HAP-1 (cell line): ENCODE measurements around the gene ADCY10.
A peak's percentile ranks its signal among the peaks of the same experiment; 100 is the strongest.

Experiments used
- DNase-seq, 2 experiments: peaks; one replicate each; pipeline ENCODE4 v3.0.0-alpha.2; 2016 to 2020; ENCODE audit warnings: low spot score in 2 of 2
- H3K27me3 ChIP-seq: fragments of 250-450 bp; sonication (Bioruptor Pico); 2 replicates; pipeline ENCODE4 v1.5.1; 2020; ENCODE audit warnings: low read depth, mild to moderate bottlenecking, moderate library complexity
- H3K36me3 ChIP-seq: fragments of 250-450 bp; sonication (Bioruptor Pico); replicated peaks from 2 replicates; pipeline ENCODE4 v1.5.1; 2020; ENCODE audit warnings: mild to moderate bottlenecking
- H3K4me1 ChIP-seq: fragments of 250-450 bp; sonication (Bioruptor Pico); 2 replicates; pipeline ENCODE4 v1.5.1; 2020; ENCODE audit warnings: mild to moderate bottlenecking
- H3K4me3 ChIP-seq: fragments of 250-450 bp; sonication (Bioruptor Pico); 2 replicates; pipeline ENCODE4 v1.5.1; 2020; ENCODE audit warnings: mild to moderate bottlenecking, moderate library complexity
- H3K9me3 ChIP-seq: fragments of 250-450 bp; sonication (Bioruptor Pico); 2 replicates; pipeline ENCODE4 v1.5.1; 2020; ENCODE audit warnings: mild to moderate bottlenecking, moderate library complexity
- in situ Hi-C: fragments of 300-500 bp; cut with MboI; formaldehyde crosslinking; loops from 3 replicates; pipeline ENCODE4 v1.14.3; 2020; ENCODE audit warnings: low sequenced_read_pairs, inconsistent platforms, mixed read lengths

The ADCY10 gene

GRCh38 chr1:167795810-167796740, 117.9 kb downstream of the ADCY10 start:
- no peak for DNase-seq
- H3K27me3 ChIP-seq, result no peaks in the 10 kb centered on the region
- H3K4me1 ChIP-seq, result peaks cover 8% of the 10 kb centered on the region
- H3K4me3 ChIP-seq, result no peak overlapping the region
- in situ Hi-C loops, result no loop called here
- 0 out of 2 replicates have a peak, but pooled peaks cover 3% of the 10 kb centered on the region for H3K36me3 ChIP-seq
- H3K9me3 ChIP-seq, result no peaks in the 10 kb centered on the region

GRCh38 chr1:167794043-167794442, 119.9 kb downstream of the ADCY10 start:
- H3K4me1 ChIP-seq, result peaks cover 12% of the 10 kb centered on the region

GRCh38 chr1:167792188-167792565, 121.8 kb downstream of the ADCY10 start:
- Histone ChIP-seq H3K27me3 (no peaks in the 10 kb centered on the region), H3K4me3 (no peak overlapping the region), H3K36me3 (peaks cover 24% of the 10 kb centered on the region), H3K4me1 (peaks cover 12% of the 10 kb centered on the region), H3K9me3 (no peaks in the 10 kb centered on the region)
- in situ Hi-C loops, result no loop called here
- no peak for DNase-seq

More at GRCh38 chr1:167794043-167794442, 119.9 kb downstream of the ADCY10 start:
- Histone ChIP-seq H3K36me3 (peaks cover 13% of the 10 kb centered on the region), H3K9me3 (no peaks in the 10 kb centered on the region), H3K27me3 (no peaks in the 10 kb centered on the region), H3K4me3 (no peak overlapping the region)
- in situ Hi-C loops, result no loop called here
- no peak for DNase-seq

DNA sequence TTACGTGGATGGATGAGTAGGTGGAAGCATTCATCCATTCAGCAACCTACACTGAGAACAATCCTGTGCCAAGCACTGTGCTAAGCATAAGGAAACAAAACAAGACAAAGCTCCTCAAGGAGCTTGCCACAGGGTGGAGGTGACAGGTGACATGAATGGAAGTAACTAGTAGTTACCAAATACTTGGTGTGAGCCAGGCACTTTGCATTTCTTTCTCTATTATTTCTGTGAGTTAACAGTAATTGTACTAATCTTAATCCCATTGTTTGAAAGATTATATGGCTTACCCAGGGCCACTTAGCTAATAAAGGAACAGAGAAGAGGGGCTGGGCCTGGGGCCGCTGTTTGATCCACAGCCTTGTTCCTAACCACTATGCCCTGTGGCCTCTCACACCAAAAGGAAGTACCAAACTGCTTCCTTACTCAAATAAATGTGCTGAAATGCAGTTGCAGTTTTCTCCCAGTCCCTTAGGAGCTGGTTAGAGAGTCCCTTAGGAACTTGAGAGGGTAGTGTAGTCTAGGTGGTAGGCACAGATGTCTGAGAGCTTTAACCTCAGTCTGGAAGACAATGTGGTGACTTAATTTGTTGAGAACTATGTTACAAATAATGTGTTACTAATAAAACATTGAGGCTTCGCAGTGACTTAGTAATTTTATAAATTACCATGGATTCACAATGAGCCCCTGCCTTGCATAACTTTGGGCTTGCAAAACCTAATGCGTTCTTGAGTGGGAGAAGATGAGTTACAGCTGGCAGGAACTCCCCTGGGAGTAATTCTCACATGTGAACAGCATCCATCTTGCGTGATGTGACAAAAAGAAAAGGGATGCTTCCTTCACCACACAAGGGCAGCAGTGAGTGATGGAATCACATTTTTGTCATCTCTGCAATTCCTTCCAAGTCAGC, 122.4 kb downstream of the ADCY10 start:
- Histone ChIP-seq H3K4me1 (peaks cover 12% of the 10 kb centered on the region), H3K36me3 (peaks cover 24% of the 10 kb centered on the region), H3K4me3 (no peak overlapping the region), H3K27me3 (no peaks in the 10 kb centered on the region), H3K9me3 (no peaks in the 10 kb centered on the region)
- in situ Hi-C loops, result no loop called here
- DNase-seq, result peak; percentile 70 to 77

GRCh38 chr1:167790117-167790516, 123.8 kb downstream of the ADCY10 start:
- Histone ChIP-seq H3K36me3 (peaks cover 24% of the 10 kb centered on the region), H3K4me3 (no peak overlapping the region), H3K9me3 (no peaks in the 10 kb centered on the region), H3K4me1 (peaks cover 12% of the 10 kb centered on the region), H3K27me3 (no peaks in the 10 kb centered on the region)
- DNase-seq, result no peak
- in situ Hi-C loops, result no loop called here

DNA sequence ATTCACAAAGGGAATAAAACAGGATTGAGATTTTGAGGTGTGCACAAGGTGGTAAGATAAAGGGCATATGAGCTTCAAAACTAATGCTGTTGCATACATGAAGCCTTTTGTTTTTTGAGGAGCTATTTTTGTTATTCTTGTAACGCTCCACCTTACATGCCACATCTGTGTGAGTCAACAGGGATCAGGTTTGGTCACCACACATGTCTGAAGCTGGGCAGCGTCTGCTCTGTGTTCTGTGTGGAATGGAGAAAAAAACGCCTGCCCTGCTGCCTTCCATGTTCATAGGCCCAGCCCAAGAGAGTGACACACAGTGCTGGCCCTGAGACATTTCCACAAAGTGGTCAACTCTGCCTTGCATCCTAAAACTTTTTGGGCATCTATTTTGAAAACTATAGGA, 124.4 kb downstream of the ADCY10 start:
- Histone ChIP-seq H3K4me3 (no peak overlapping the region), H3K27me3 (no peaks in the 10 kb centered on the region), H3K4me1 (peaks cover 12% of the 10 kb centered on the region), H3K9me3 (no peaks in the 10 kb centered on the region), H3K36me3 (peaks cover 24% of the 10 kb centered on the region)
- in situ Hi-C loops, result no loop called here
- no peak for DNase-seq

DNA sequence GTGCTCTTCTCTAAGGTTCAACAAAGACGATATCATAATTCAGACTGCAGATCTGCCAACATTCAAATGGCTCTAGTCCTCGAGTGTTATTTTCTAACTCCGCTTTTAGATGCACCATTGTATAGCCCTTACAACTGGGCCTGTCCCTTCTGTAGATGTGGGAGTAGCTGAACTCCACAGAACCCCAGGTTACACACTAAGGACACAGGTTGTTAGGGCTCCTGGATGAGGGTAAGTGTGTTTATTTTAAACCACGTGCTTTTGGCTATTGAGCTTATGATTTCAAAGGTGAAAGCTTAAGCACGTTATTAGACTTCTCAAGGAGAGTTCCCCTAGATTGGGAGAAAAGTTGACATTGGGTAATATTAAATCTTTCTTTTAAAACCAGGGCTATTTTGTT, 127.4 kb downstream of the ADCY10 start:
- peaks cover 8% of the 10 kb centered on the region for H3K4me1 ChIP-seq
- in situ Hi-C loops, result no loop called here
- H3K4me3 ChIP-seq, result no peak overlapping the region
- H3K27me3 ChIP-seq, result no peaks in the 10 kb centered on the region
- DNase-seq, result no peak
- H3K9me3 ChIP-seq, result no peaks in the 10 kb centered on the region
- peaks cover 22% of the 10 kb centered on the region for H3K36me3 ChIP-seq

- Histone ChIP-seq H3K36me3 (peaks cover 21% of the 10 kb centered on the region), H3K9me3 (no peaks in the 10 kb centered on the region), H3K4me1 (no peaks in the 10 kb centered on the region), H3K27me3 (no peaks in the 10 kb centered on the region), H3K4me3 (no peak overlapping the region)
- no peak for DNase-seq
- in situ Hi-C loops, result no loop called here
These were observed 128.9 kb downstream of the ADCY10 start for GRCh38 chr1:167784876-167785550.

GRCh38 chr1:167782946-167783345, 131.0 kb downstream of the ADCY10 start:
- Histone ChIP-seq H3K4me1 (no peaks in the 10 kb centered on the region), H3K36me3 (peaks cover 6% of the 10 kb centered on the region; the same call in 1 of the 2 replicates), H3K27me3 (no peaks in the 10 kb centered on the region), H3K4me3 (no peak overlapping the region), H3K9me3 (no peaks in the 10 kb centered on the region)
- in situ Hi-C loops, result no loop called here
- no peak for DNase-seq

DNA sequence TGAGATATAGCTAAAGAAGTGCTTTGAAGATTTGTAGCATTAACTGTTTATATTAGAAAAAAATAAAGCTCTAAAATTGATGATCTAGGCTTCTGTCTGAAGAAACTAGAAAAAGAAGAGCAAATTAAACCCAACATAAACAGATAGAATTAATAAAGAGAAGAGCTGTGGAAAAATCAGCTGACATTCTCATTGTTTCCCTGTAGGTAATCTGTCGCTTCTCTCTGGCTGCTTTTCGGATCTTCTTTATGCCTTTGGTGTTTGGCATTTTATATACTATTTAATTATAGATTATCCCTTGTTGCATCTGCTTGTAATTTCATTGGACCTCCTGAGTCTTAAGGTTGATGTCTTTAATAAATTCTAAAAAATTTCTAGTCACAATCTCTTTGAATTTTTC, 132.4 kb downstream of the ADCY10 start:
- in situ Hi-C loops, result no loop called here
- no peak overlapping the region for H3K4me3 ChIP-seq
- peaks cover 8% of the 10 kb centered on the region; the same call in 1 of the 2 replicates for H3K36me3 ChIP-seq
- no peaks in the 10 kb centered on the region for H3K9me3 ChIP-seq
- H3K4me1 ChIP-seq, result no peaks in the 10 kb centered on the region
- H3K27me3 ChIP-seq, result no peaks in the 10 kb centered on the region
- no peak for DNase-seq

- H3K27me3 ChIP-seq, result no peaks in the 10 kb centered on the region
- no peaks in the 10 kb centered on the region for H3K9me3 ChIP-seq
- no peak for DNase-seq
- H3K4me3 ChIP-seq, result no peak overlapping the region
- H3K36me3 ChIP-seq, result peaks cover 36% of the 10 kb centered on the region
- H3K4me1 ChIP-seq, result no peaks in the 10 kb centered on the region
- in situ Hi-C loops, result no loop called here
These were observed 136.7 kb downstream of the ADCY10 start for GRCh38 chr1:167777269-167777650.

DNA sequence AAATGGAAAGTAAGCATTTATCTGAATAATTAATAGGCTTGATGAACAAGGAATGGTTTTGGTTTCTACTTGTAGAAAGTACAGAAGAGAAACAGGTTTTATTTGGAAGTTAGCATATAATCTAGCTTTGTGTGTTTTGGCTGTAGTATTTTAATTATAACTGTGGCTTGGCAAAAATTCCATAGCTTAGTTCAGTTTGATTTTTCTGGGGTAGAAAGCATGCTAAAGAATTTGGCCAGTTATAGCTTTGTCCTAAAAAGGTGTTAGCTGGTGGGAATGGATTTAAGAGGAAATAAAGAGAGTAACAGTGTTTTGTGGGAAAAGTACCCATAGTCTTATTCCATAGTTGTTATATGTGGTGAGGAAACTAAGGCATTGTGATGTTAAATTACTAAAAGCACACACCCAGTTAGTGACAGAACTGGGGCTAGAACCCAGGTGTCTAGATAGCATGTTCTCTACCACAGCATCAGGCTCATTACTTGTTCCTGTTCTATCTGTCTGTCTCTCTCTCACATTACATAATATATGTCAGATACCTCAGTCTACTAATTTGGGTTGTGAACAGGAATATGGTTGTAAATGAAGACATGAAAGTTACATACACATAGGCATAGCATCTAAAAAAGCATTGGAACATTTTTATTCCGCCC, 137.2 kb downstream of the ADCY10 start:
- Histone ChIP-seq H3K4me3 (no peak overlapping the region), H3K27me3 (no peaks in the 10 kb centered on the region), H3K36me3 (peaks cover 40% of the 10 kb centered on the region), H3K4me1 (no peaks in the 10 kb centered on the region), H3K9me3 (no peaks in the 10 kb centered on the region)
- in situ Hi-C loops, result no loop called here
- no peak for DNase-seq

DNA sequence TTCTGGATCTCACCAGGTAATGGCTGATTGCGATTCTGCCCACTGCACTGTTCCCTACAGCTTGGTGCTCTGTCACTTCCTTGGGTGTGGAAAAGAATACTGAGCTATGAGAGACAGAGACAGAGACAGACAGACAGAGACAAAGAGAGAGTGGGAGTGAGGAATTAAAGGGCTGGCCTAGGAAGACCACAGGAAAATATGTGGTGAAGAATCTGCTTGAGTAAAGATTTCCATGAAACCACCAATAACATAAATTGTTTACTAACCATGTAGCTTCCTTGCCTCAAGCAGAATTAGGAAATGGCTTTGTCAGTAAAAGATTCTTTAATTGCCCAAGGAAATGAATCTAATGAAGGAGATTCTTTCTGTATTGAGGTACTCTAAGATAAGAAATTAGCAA, 137.8 kb downstream of the ADCY10 start:
- H3K4me1 ChIP-seq, result no peaks in the 10 kb centered on the region
- H3K9me3 ChIP-seq, result no peaks in the 10 kb centered on the region
- DNase-seq, result no peak
- peaks cover 40% of the 10 kb centered on the region for H3K36me3 ChIP-seq
- in situ Hi-C loops, result no loop called here
- H3K27me3 ChIP-seq, result no peaks in the 10 kb centered on the region
- no peak overlapping the region for H3K4me3 ChIP-seq
